ENCODE data around the gene PRKCSH.

Gene PRKCSH, protein sequence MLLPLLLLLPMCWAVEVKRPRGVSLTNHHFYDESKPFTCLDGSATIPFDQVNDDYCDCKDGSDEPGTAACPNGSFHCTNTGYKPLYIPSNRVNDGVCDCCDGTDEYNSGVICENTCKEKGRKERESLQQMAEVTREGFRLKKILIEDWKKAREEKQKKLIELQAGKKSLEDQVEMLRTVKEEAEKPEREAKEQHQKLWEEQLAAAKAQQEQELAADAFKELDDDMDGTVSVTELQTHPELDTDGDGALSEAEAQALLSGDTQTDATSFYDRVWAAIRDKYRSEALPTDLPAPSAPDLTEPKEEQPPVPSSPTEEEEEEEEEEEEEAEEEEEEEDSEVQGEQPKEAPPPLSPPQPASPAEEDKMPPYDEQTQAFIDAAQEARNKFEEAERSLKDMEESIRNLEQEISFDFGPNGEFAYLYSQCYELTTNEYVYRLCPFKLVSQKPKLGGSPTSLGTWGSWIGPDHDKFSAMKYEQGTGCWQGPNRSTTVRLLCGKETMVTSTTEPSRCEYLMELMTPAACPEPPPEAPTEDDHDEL

DNA sequence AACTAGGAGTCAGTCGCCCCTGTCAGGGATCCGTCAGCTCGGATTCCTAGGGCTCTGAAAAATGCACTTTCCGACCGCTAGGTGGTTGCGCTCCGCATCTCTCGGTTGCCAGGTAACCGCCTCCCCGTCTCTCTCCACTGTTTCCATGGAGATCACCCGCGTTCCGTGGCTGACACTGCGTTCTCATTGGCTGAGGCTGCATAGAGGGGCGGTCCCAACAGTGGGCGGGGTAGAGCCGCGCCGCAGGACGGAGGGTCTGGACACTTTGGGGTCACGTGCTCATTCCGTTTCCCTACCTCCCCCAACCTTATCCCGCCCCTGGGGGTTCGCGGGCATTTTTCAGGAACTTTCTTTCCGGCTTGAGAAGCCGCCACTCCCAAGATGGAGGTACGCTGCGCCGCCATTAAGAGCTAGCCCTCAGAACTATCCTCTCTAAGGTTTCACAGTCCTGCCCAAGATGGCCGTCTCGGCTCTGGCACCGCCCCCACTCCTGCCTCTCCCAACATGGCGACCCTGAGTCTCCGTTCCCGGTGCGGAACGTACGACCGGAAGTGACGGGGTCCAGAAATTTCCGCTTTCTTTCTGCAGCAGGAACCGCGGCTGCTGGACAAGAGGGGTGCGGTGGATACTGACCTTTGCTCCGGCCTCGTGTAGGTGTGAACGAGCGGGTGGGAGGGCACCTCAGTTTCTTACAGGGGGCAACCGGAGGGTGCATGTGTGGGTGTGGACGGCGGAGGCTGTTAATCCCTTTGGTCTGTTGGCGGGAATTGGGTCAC is at the start of gene PRKCSH, which contains the start of gene ODAD3:
TSS of gene PRKCSH (plus strand) at position 579 of the 776 bp plus-strand sequence. CDS start 483 bp downstream, outside the sequence.
TSS of gene ODAD3 (minus strand) at position 65 of the 776 bp plus-strand sequence. CDS start 105 bp downstream, outside the sequence.
- peak; percentile 99 for DNase-seq (ENCODE audit: extremely low spot score)
- TF ChIP-seq ELF4 (IDR thresholded peaks at IDR 0.05) (peak; percentile 69), CTBP1 (IDR thresholded peaks at IDR 0.05; ENCODE audit: borderline replicate concordance) (no peak), TARDBP (IDR thresholded peaks at IDR 0.05) (no peak), L3MBTL2 (conservative IDR thresholded peaks at IDR 0.05) (peak; percentile 63), SUZ12 (IDR thresholded peaks at IDR 0.05) (no peak), PKNOX1 (IDR thresholded peaks at IDR 0.05) (peak; percentile 96), SP1 (IDR thresholded peaks at IDR 0.05) (no peak), HDGF (IDR thresholded peaks at IDR 0.05; ENCODE audit: borderline replicate concordance) (no peak)
- ChIA-PET CTCF (interaction anchor here (0.6 to 1.4 kb wide), 13 partner anchors 11 to 894 kb away, joined by 3 to 8 read pairs (median 3); partner anchors contain the start of gene TMEM205), POLR2A (interaction anchor here (0.6 to 1.8 kb wide), 9 partner anchors 8 to 61 kb away, joined by 3 to 12 read pairs (median 3); partner anchors contain the start of genes RGL3 and SWSAP1)

DNA sequence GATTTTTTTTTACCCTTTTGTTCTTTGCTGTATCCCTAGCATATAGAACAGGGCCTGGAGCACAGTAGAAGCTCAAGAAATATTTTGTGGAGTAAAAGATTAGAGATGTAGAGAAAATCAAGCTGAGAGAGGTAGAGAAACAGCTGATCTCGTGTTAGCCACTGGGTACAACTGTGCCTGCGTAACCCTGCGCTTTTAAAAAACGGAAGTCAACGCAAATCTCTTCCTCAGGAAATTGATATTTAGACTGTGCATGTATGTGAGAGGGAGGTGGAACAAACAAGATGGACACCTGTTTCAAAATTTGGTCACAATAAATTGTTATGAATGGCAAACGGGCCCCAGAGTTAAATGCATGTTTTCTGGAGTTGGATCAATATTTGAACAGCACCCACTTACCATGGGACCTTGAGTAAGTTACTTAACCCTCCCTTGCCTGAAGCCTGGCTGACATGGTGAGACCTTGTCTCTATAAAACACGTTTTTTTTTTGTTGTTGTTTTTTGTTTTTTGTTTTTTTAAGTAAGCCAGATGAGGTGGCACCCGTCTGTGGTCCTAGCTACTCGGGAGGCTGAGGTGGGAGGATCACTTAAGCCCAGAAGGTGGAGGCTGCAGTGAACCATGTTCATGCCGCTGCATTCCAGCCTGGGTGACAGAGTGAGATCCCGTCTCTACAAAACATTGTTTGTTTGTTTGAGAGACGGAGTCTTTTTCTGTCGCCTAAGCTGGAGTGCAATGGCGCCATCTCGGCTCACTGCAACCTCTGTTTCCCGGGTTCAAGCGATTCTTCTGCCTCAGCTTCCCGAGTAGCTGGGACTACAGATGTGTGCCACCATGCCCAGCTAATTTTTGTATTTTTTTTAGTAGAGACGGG is 48.0 kb upstream of the PRKCSH start:
- POLR2A ChIA-PET, result no interaction called here
- DNase-seq (ENCODE audit: extremely low spot score), result no peak
- CTCF ChIA-PET, result no interaction called here
- TF ChIP-seq HDGF (IDR thresholded peaks at IDR 0.05; ENCODE audit: borderline replicate concordance), result no peak
- no peak for TF ChIP-seq CTBP1 (IDR thresholded peaks at IDR 0.05; ENCODE audit: borderline replicate concordance)
- no peak for TF ChIP-seq ARNT (IDR thresholded peaks at IDR 0.05)
- no peak for TF ChIP-seq FOXM1 (IDR thresholded peaks at IDR 0.05; ENCODE audit: borderline replicate concordance)
- TF ChIP-seq ELF4 (IDR thresholded peaks at IDR 0.05), result no peak
- no peak for TF ChIP-seq SUZ12 (IDR thresholded peaks at IDR 0.05)
- no peak for TF ChIP-seq FOXK2 (IDR thresholded peaks at IDR 0.05)
- TF ChIP-seq FOXA1 (IDR thresholded peaks at IDR 0.05), result no peak
- TF ChIP-seq SP1 (IDR thresholded peaks at IDR 0.05), result no peak
- TF ChIP-seq PKNOX1 (IDR thresholded peaks at IDR 0.05), result no peak

GRCh38 chr19:11390359-11390758 is 45.1 kb upstream of the PRKCSH start:
- TF ChIP-seq ARNT (IDR thresholded peaks at IDR 0.05), result no peak
- TF ChIP-seq CTBP1 (IDR thresholded peaks at IDR 0.05; ENCODE audit: borderline replicate concordance), result no peak
- TF ChIP-seq LEF1 (IDR thresholded peaks at IDR 0.05; ENCODE audit: borderline replicate concordance), result no peak
- no peak for TF ChIP-seq NFRKB (IDR thresholded peaks at IDR 0.05)
- TF ChIP-seq FOXA1 (IDR thresholded peaks at IDR 0.05), result no peak
- TF ChIP-seq BHLHE40 (IDR thresholded peaks at IDR 0.05; ENCODE audit: borderline replicate concordance), result no peak
- TF ChIP-seq FOXM1 (IDR thresholded peaks at IDR 0.05; ENCODE audit: borderline replicate concordance), result no peak
- no peak for TF ChIP-seq ZNF384 (IDR thresholded peaks at IDR 0.05)
- TF ChIP-seq HDGF (IDR thresholded peaks at IDR 0.05; ENCODE audit: borderline replicate concordance), result no peak
- no peak for TF ChIP-seq PKNOX1 (IDR thresholded peaks at IDR 0.05)
- TF ChIP-seq L3MBTL2 (conservative IDR thresholded peaks at IDR 0.05), result no peak
- TF ChIP-seq TARDBP (IDR thresholded peaks at IDR 0.05), result no peak
- no peak for TF ChIP-seq FOXK2 (IDR thresholded peaks at IDR 0.05)
- TF ChIP-seq SUZ12 (IDR thresholded peaks at IDR 0.05), result no peak
- no peak for TF ChIP-seq ELF4 (IDR thresholded peaks at IDR 0.05)
- no peak for TF ChIP-seq SP1 (IDR thresholded peaks at IDR 0.05)
- DNase-seq (ENCODE audit: extremely low spot score), result no peak
- POLR2A ChIA-PET, result interaction anchor here (1.3 to 1.6 kb wide), 3 partner anchors 9 to 15 kb away, joined by 3 to 4 read pairs (median 4); partner anchors contain the start of gene SWSAP1
- CTCF ChIA-PET, result no interaction called here

- no peak for DNase-seq (ENCODE audit: extremely low spot score)
- ChIA-PET POLR2A (interaction anchor here (0.6 to 1.6 kb wide), 4 partner anchors 9 to 16 kb away, joined by 3 to 4 read pairs (median 4); partner anchors contain the start of gene SWSAP1), CTCF (interaction anchor here (1.1 kb wide), 1 partner anchor 8 kb away, joined by 3 read pairs; no protein-coding TSS in a partner anchor)
- no peak for TF ChIP-seq HDGF (IDR thresholded peaks at IDR 0.05; ENCODE audit: borderline replicate concordance)
- no peak for TF ChIP-seq BHLHE40 (IDR thresholded peaks at IDR 0.05; ENCODE audit: borderline replicate concordance)
- no peak for TF ChIP-seq CTBP1 (IDR thresholded peaks at IDR 0.05; ENCODE audit: borderline replicate concordance)
- no peak for TF ChIP-seq FOXA1 (IDR thresholded peaks at IDR 0.05)
- TF ChIP-seq ELF4 (IDR thresholded peaks at IDR 0.05), result no peak
- TF ChIP-seq FOXM1 (IDR thresholded peaks at IDR 0.05; ENCODE audit: borderline replicate concordance), result no peak
- TF ChIP-seq ARNT (IDR thresholded peaks at IDR 0.05), result no peak
- no peak for TF ChIP-seq PKNOX1 (IDR thresholded peaks at IDR 0.05)
- TF ChIP-seq TARDBP (IDR thresholded peaks at IDR 0.05), result no peak
- TF ChIP-seq ZNF384 (IDR thresholded peaks at IDR 0.05), result no peak
- no peak for TF ChIP-seq SUZ12 (IDR thresholded peaks at IDR 0.05)
- no peak for TF ChIP-seq LEF1 (IDR thresholded peaks at IDR 0.05; ENCODE audit: borderline replicate concordance)
- TF ChIP-seq SP1 (IDR thresholded peaks at IDR 0.05), result no peak
- no peak for TF ChIP-seq L3MBTL2 (conservative IDR thresholded peaks at IDR 0.05)
These were observed 44.3 kb upstream of the PRKCSH start for GRCh38 chr19:11390933-11391680.

Measured in HEK293T (cell line).